ENCODE measurements around the gene NUBPL.

Gene NUBPL, protein sequence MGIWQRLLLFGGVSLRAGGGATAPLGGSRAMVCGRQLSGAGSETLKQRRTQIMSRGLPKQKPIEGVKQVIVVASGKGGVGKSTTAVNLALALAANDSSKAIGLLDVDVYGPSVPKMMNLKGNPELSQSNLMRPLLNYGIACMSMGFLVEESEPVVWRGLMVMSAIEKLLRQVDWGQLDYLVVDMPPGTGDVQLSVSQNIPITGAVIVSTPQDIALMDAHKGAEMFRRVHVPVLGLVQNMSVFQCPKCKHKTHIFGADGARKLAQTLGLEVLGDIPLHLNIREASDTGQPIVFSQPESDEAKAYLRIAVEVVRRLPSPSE

DNA sequence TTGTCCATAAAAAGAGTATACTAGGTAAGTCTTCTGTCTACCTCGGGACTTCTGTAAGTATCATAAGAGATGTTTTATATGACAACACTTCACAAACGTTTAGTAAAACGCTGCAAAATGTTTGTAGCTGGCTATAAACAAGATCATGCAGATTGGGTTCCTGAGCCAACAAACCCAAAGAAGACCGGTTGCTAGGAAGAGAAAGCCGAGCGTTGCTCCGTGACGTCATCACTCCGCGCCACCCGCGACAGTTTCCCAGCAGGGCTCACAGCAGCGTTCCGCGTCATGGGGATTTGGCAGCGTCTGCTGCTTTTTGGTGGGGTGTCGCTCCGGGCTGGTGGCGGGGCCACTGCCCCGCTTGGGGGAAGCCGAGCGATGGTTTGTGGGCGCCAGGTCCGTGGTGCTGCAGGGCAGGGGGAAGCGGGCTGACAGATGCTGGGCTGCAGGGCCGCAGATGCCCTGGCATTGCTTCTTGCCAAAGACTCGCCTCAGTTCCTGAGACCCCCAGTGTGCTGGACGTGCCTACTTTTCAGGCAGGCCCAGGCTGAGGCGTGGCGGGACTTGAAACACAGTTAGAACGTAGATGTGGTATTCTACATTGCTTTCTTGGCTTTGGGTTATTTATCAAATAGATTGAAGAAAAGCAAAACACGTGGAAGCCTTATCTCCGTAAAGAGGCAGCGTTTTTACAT is at the start of gene NUBPL:
NUBPL (plus strand) TSS at position 250 of the 692 bp plus-strand sequence; CDS start at position 286, 36 bp downstream.
- peak; percentile 95 for DNase-seq

DNA sequence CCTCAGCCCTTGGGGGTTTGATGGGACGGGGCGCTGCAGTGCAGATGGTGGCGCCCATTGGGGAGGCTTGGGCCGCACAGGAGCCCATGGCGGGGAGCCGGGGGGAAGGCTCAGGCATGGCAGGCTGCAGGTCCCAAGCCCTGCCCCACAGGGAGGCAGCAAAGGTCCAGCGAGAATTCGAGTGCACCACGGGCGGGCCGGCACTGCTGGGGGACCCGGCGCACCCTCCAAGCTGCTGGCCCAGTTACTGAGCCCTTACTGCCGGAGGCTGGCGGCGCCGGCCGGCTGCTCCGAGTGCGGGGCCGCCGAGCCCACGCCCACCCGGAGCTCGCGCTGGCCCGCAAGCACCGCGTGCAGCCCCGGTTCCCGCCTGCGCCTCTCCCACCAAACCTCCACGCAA is 34.1 kb upstream of the NUBPL start:
- no peak for DNase-seq

DNA sequence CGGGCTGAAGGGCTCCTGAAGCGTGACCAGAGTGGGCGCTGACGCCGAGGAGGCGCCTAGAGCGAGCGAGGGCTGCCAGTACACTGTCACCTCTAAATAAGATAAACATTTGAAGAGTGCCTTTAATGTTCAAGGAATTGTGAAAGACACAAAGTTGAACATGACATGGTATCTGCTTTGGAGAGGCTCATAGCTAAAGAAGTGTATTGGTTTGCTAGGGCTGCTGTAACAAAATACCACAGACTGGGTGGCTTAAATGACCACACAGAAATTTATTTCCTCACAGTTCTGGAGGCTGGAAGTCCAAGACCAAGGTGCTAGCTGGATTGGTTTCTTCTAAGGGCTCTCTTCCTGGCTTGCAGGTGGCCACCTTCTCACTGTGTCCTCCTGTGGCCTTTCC is 33.7 kb upstream of the NUBPL start:
- DNase-seq: no peak

DNA sequence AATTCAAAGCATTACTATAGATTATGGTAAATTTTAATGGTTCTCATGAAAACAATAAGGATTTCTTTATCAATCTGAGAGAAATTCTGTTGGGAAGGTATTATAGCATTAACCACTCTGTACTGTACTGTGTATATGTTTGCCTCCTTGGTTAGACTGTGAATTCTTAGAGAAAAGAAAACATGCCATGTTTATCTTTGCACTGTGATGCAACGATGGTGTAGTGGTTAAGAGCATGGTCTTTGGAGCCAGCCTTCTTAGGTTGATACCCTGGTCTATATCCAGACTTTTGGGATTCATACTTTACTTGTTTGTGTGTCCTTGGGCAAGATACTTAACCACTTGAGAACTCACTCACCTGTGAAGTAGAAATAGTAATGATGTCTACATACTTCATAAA is 32.2 kb upstream of the NUBPL start:
- DNase-seq: no peak

DNA sequence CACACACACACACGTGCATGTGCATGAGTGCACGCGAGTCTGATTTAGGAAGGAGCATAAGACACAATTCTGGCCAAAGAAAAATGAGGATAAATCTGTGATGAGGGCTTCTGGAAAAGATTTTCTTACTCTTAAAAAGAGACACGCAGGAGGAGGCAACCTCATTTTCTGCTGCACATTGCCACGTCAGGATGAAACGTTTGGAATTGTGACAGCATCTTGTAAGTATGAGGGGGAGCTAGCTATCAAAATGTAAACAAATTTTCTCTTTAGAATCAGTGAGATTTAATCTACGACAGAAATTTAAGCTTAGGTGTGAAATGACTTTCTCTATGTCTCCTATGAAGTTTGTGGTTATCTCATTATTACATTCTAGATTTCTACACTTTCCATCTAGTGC is 31.1 kb upstream of the NUBPL start:
- DNase-seq: no peak

DNA sequence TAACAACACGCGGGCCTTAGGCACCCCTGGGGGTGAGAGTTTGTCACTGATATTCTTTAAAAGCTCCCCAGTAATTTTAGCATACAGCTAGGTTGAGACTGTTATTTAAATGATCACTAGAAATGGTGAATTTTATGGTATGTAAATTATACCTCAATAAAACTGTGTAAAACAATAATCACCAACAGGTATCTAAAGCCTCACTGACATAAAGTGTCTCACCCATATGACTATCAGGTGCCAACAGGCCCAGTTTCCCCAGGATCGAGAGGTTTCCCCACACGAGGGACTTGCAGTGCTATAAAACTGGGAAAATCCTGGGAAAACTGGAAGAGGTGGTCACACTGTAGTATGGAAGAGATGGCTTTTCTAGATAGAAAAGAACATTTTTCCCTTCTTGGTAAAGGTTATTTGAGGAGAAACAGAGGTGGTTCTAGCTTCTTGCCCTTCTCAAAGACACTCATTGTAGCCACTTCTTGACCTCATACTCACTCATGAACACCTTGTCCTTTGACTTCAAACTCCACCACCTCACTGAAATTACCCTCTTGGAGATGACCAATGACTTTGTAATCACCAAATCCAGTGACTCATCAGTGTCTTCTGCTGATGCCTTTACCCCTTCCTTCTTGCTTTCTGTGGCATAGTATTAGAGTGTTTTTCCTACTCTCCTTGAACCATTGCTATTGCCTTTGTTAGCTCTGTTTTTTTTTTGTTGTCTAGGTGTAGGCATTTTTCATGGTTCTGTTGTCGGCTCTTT is 24.8 kb upstream of the NUBPL start:
- DNase-seq: no peak

DNA sequence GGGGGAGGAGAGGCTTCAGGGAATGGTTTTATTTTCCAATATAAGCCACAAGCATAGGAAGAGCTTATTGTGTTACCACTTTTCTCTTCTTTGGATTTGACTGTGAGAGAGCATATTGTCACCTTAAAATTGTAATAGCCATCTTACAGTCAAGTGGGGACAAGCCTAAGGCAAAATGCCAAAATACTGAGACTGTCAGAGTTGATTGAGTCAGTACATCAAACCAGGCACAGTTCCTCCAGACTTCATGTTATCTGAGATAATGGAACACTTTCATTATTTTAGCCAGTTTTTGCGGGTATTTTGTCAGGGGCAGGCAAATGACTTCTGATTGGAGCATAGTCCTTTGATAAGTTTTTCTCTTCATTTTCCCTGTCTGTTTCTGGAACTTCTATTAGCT is 19.5 kb upstream of the NUBPL start:
- DNase-seq: no peak

DNA sequence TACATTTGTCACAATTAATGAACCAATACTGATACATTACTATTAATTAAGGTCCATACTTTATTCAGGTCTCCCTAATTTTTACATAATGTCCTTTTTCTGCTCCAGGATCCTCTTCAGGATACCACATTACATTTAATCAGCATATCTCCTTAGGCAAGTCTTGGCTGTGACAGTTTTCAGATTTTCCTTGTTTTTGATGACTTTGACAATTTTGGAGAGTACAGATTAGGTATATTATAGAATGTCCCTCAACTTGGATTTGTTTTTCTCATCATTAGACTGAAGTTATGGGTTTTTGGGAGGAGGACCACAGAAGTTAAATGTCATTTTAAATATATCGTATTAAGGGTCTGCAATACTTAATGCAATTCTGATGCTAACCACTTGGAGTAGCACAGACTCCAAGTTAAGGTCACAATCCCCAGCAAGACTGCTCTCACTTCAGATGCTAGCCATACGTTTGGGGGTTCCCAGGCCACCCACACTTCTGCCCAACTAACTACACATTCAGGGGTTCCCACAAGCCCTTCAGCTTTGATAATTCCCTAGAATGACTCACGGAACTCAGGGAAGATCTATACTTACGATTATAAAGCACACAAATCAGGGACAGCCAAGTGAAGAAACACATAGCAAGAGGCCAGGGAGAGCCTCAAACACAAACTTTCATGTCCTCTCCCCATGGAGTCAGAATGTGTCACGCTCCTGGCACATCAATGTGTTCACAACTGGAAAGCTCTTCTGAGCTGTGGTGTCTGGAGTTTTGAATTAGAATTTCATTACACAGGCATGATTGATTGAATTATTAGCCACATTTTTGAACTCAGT is 17.0 kb upstream of the NUBPL start:
- DNase-seq: no peak

DNA sequence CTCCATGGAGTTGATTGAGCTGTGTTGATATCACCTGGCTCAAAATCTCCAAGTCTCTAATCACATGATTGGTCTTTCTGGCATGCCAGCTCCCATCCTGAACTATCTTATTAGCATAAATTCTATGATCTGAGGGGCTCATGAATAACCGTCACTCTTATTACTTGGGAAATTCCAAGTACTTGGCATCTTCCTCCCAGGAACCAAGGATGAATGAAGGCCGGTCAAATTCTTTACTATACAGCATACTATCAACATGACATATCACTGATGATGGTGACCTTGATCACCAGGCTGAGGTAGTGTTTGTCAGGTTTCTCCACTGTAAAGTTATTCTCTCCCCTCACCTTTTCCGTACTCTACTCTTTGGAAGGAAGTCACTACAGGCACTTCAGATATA is 16.4 kb upstream of the NUBPL start:
- peak; percentile 8 for DNase-seq

DNA sequence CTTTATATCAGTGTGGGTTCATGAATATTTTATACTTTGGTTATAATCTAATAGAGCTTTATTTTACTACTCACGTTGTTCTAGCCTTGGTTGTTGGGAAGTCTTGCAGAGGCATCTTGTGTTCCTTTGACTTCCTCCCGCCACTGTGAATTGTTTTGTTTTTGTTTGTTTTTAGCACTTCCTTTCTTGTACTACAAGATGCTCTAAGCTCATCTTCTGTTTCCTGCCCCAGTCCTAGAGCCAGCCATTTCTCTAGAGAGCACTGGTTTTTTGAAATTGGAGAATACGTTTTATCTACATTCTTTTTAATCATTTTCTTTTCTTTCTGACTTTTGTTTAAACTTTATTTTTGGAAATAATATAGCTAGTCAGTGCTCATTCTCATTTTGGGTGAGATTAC is 15.9 kb upstream of the NUBPL start:
- no peak for DNase-seq

DNA sequence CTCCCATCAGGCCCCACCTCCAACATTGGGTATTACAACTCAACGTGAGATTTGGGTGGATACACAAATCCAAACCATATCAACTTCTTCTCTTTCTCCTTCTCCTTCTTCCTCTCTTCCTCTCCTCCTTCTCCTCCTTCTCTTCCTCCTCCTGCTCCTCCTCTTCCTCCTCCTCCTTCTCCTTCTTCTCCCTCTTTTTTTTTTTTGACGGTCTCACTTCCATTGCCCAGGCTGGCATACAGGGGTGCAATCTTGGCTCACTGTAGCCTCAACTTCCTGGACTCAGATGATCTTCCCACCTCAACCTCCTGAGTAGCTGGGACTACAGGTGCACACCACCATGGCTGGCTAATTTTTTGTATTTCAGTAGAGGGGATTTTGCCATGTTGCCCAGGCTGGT is 11.4 kb upstream of the NUBPL start:
- no peak for DNase-seq

DNA sequence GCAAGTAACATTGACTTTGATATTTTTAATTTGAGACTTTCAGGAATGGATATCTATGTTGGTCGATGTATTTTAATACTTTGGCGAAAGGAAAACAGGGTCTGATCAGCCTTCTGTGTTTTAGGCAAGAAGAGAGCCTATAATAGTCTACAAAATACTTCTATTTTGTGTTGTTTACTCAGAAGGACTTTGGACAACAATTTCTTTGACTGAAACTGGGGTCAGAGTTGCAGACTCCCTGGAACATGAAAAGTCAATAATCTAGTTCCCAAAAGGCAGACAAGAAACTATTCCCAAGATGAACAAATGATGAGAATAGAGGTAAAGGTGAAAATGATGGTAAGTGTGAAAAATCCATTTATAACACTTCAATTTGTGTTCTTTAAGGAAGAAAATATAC is 10.6 kb upstream of the NUBPL start:
- no peak for DNase-seq

DNA sequence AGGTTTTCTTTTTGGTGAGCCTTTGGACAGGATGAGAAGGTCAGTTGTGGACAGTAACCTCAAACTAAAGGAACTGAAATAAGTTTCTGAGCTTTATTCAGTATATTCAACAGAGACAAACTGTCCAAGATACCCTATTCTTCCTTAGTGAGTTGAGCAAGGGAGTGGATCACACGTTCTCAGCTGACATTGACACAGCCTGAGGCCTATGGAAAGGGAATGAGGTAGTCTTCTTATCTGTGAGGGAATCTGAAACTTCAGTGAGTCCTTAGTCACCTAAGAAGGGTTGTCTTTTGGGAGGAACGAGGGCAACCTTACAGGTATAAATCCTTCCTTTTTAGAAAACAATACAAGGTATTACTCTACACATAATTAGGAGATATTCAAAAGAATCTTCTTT is 5.0 kb upstream of the NUBPL start:
- DNase-seq: no peak

DNA sequence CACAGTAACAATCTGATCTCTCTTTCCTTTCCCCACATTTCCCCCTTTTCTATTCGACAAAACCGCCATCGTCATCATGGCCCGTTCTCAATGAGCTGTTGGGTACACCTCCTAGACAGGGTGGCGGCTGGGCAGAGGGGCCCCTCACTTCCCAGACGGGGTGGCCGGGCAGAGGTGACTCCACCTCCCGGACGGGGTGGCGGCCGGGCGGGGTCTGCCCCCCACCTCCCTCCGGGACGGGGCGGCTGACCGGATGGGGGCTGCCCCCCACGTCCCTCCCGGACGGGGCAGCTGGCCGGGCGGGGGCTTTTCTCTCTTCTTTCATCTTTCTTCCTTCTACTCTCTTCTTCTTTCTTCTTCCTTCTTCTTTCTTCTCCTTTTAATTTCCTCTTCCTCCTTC is 1.3 kb upstream of the NUBPL start:
- DNase-seq: no peak

DNA sequence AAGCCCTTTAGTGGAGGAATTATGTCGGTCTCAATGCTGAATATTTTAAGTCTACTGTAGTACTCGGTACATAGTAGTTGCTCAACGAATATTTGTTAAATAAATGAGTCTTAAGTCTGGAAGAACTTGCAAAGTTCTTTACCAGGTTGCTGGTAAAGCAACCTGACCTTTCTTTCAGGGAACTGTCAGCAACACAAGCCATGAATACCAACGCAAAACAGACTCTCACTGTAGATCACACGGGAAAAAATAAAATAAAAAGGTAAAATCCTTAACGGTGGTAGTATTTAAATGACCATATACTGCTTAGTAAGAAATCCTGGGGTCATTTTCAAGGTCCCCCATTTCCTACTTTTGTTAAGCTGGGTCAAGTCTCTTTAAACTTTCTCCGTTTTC is 447 bp upstream of the NUBPL start:
- DNase-seq: no peak

DNA sequence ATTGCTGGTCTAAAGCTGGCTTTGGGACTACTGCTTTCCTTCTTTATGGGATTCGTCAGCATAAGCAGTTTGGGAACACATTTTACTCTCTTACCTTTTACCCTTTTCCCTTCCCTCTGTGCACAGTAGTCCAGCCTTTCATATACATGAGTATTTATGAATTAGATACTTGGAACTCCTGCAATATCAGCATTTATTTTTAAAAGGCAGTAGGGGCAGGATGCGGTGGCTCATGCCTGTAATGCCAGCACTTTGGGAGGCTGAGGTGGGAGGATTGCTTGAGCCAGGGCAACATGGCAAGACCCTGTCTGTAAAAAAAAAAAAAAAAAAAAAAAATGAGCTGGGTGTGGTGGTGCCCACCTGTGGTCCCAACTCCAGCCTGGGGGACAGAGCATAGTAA is 3.0 kb downstream of the NUBPL start:
- no peak for DNase-seq

DNA sequence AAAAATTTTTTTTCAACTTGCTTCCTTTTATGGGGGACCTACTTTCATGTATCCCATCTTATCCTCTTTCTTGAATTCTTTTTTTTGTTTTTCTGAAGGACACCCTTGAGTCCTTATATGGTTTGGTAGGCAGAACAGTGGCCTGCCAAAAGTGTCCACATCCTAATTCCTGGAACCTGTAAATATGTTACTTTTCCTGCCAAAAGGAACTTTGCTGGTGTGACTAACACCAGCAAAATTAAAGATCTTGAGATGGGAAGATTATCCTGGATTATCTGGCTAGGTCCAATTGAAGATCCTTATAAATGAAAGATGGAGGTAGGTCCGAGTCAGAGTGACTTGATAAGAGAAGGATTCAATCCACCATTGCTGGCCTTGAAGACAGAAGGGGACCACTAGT is 5.3 kb downstream of the NUBPL start:
- no peak for DNase-seq

DNA sequence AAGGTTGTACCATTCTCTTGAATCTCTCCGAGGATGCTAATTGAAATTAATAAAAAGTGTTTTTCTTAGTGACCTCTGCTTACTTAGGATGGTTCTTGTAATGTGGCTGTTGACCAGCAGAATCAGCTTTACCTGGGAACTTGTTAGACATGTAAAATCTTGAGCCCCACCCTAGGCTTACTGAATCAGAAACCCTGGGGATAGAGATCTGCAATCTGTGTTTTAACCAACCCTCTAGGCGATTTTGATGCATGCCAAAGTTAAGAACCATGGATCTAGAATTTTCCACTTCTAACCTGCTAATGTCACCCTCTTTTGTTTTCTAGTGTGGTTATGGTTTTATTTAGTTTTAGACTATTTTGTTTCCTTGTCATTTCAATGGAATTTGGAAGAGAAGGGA is 6.5 kb downstream of the NUBPL start:
- no peak for DNase-seq

DNA sequence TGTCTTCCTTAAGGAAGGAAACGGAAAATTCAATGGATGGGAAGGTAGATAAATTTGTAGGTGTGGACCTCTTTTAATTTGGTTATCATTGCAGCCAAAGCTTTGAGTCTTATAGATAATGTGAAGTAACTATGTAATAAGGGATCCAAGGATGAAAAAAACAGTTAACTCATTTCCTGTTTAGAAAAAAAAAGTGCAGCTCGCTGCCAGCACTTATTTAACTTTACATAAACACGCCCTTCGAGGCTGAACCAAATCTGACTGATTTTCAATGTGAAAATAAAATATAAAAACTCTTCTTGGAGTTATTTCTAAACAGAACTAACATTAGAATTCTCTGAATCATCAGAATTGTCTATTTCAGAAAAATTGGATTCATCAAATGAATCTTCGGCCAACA is 7.0 kb downstream of the NUBPL start:
- no peak for DNase-seq

DNA sequence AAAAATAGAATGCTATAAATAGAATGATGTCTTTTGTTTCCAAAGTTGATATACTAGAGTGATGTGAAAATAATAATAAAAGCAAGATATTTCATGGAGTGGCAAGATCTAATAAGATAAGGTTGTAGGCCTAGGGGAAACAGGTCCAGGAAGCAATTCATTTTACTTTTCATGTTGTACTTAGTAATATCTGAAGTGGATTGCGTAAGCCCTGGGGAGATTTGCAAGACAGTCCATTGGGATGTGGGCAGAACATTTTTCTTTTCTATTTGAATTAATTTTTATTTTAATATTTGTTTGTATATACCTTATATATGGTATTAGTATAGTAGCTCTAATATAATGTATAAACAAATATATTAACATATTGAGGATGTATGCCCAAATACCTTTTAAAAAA is 7.5 kb downstream of the NUBPL start:
- no peak for DNase-seq

DNA sequence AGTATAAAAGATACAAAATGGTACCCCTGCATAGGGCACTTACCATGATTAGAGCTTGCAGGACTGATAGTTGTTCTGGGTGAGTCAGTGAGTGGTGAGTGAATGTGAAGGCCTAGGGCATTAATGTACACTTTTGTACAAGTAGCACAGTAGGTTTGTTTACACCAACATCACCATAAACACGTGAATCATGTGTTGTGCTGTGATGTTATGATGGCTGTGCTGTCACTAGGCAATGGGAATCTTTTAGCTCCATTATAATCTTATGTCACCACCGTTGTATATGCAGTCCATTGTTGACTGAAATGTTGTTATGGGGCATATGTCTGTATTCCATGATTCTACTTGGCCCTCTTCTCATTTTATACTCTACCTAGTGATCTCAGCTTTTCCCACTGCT is 11.8 kb downstream of the NUBPL start:
- DNase-seq: no peak

DNA sequence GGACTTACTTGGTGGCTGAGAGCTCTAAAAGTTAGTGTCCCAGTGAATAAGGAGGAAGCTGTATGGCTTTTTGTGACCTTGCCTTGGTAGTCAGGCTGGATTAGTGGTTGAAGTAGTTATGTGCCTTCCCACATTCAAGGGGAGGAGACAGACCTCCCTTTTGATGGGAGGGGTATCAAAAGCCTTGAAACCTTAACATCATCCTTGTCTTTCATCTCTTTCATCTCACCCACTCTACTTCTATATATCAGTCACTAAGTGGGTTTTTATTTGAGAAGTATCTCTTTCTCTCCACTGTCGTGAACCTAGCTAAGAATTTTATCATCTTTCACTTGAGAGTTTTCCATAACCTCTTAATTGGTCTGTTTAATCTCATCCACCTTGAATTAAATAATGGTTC is 15.7 kb downstream of the NUBPL start:
- no peak for DNase-seq

DNA sequence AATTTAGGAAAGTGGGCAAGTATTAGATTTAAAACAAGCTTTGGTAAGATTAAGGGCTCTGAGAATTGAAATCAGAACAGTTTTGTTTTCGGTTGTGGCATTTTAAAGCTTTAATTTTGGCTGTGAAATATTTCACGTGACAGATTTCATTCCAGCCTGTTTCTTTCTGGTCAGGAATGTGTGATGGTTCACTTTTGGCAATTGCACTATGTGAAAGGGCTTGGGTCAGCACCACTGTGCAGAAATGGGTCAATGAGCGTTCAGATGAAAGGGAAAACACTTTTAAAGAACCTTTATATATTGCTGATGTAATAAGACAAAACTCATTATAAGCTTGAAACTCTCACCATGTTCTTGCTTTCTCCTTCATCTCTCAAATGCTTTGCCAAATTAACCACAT is 17.1 kb downstream of the NUBPL start:
- DNase-seq: no peak
